ENCODE measurements around the gene LBX2.

Gene LBX2

GRCh38 chr2:74525717-74526648 lies 26.6 kb upstream of the LBX2 start, which contains the start of gene DQX1:
Gene DQX1 (minus strand): TSS chr2:74526231. CDS start chr2:74525729, 502 bp downstream.
- DNase-seq: peak; percentile 40

DNA sequence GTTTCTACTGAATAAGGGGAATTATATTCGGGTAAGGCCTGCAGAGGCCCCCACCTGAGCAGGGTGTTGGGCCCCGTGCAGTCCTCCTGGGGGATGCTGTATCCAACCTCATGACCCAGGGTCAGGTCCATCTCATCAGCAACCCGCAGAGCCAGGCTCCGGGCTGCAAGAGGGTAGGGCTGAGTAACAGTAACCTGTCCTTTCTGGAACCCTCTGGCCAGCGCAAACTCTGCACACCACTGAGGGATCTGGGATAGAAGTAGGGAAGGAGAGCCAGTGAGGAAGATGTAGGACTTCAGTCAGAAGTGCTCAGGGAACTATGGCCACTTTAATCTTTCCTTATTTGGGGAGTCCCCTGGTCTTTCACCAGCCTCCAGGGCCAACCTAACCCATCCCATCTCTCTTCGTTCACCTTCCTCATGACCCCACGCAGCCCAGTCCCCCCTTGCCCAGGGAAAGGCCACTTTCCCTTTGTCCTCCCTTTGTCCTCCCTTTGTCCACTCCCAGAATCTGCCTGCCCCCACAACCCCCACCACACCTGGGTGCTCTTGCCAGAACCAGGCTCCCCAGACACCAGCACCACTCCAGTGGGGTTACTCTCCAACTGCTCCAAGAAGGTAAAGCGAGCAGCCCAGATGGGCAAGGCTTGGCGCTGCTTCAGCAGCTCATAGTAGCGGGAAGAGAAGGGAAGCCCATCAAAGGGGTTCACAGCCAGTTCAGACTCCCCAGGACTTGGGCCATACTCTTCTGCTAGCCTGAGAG lies 25.7 kb upstream of the LBX2 start:
- DNase-seq: no peak

- DNase-seq: no peak
Observed at GRCh38 chr2:74524005-74524404, 24.6 kb upstream of the LBX2 start.

GRCh38 chr2:74522516-74522915 lies 23.1 kb upstream of the LBX2 start:
- DNase-seq: no peak

- DNase-seq: no peak
Observed at GRCh38 chr2:74516650-74517049, 17.2 kb upstream of the LBX2 start.

GRCh38 chr2:74515981-74516633 lies 16.7 kb upstream of the LBX2 start:
- DNase-seq: no peak

DNA sequence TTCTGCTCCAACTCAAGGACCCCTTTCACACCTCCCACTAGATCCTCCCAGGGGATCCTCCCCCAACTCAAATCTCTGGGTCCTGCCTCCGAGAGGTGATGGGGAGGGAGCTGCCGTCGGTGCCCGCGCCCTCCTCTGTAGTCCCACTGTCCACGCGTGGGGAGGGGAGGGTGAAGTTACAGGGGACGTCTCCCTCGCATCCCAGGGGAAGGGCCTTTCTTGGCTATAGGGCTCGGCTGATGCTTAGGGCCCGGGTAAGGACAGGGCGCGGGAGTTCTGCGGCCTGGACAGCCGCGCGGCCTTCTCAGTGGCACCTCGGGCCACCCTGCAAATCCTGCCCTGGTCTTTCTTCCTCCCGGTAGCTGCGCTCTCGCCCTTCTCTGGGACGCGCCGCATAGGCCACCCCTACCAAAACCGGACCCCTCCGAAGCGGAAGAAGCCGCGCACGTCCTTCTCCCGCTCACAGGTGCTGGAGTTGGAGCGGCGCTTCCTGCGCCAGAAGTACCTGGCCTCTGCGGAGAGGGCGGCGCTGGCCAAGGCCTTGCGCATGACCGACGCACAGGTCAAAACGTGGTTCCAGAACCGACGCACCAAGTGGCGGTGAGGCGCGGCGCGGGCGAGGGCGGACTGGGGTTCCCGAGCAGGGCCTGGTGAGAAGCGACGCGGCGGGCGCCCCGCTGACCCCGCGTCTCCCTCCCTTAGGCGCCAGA lies 16.0 kb upstream of the LBX2 start:
- no peak for DNase-seq

GRCh38 chr2:74514368-74515270 lies 15.2 kb upstream of the LBX2 start, which contains the start of gene TLX2:
Gene TLX2 (plus strand): TSS chr2:74514450. CDS start chr2:74514807, 357 bp downstream.
- no peak for DNase-seq

DNA sequence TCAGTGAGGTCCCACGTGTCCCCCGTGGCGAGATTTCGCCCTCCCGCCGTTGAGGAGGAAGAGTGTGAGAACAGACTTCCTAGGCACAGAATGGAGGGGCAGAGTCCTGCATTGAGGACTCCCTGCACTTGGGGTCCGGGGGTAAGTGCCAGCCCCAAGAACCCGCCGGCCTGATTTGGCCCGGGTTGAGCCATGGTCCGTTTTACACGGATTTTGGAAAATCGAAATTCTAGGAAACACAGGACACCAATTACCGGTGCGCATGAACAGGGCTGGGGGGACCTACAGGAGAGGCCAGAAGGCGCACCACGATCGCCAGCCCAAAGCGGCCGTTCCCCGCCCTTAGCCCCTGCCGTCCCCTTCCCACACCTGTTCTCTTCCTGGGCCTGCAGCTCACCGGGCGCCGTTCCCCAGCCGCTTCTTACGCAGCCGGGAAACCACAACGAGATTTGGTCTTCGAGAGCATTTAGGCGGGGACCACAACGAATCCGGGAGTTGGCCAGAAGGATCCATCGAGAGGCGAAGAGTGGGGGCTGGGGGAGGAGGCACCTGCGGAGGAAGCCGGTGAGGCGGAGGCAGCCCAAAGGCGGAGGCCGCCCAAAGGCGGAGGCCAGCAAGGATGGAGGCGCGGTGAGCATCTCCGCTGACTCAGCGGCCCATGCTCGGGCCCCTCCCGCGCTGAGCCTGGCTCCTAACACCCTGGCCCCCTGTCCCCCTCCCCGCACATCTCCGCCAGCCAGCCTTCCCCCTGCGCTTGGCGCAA lies 14.4 kb upstream of the LBX2 start:
- peak; percentile 58 for DNase-seq

GRCh38 chr2:74512744-74513604 lies 13.6 kb upstream of the LBX2 start:
- no peak for DNase-seq

DNA sequence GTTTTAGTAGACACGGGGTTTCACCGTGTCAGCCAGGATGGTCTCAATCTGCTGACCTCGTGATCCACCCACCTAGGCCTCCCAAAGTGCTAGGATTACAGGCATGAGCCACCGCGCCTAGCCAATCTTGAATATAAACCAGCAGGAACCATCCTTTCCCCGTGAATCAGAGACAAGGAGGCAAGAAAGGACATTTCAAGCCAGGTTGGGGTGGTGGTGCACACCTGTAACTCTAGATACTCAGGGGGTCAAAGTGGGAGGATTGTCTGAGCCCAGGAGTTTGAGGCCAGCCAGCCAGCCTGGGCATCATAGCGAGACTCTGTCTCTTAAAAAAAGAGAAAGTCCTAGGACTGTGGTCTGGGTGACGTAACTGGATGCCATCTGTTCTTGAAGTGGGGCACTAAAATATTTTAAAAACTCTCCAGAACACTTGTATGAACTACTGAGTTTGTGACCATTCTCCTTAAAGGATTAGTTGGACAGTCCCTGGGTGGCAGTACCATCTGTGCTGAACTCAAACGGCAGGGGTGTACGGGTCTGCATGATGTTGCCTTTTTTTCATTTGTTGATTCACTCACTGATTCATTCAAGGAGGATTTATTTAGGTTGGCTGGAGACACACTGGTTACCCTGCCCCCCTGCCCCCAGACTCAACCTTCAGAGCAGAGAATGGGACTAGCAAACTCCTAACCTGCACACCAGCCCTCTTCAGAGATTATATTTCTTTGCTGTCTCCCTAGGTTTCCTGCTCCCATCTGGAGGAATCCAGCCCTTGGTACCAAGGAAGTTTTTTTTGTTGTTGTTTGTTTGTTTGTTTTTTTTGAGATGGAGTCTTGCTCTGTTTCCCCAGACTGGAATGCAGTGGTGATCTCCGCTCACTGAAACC lies 11.9 kb upstream of the LBX2 start:
- DNase-seq: no peak

- no peak for DNase-seq
Observed at GRCh38 chr2:74510272-74510671, 10.9 kb upstream of the LBX2 start.

- peak; percentile 48 for DNase-seq
Observed at GRCh38 chr2:74507926-74508520, 8.6 kb upstream of the LBX2 start.

DNA sequence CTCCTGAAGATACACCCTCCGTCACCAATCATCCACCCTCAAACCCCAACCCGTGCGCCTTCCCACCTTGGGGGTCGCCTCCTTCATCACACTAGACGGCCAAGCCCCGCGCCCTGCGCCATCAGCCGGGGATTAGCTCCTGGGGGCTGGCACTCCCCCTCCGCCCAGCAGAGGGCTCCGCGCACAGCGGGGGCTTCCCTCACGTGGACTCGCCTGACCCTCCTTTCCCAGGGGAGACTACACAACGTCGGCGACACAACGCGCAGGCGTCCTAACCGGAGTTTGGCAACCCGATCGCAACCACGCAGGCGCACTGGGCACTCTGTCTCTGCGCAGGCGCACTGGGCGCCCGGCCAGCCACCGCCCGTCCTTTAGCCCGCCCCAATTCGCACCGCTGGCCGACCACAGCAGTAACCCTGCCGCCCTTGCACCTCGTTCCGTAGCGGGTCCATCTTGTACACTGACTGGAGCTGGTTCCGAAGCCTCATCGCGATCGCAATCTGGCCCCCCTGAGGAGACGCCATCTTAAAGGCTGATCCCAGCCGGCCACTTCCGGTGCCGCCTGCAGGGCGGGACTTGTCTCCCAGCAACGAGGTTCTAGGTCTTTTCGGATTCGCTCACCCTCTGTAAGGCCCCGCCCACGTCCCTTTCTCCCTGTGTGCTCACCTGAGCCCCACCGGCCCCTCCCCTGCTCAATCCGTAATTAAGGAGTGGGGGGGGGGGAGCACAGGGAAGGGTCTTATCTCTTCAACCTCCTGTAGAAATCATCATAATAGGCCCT lies 7.9 kb upstream of the LBX2 start, which contains the start of gene PCGF1:
TSS of gene PCGF1 (minus strand) at position 551 of the 781 bp plus-strand sequence. CDS start at position 524, 27 bp downstream.
- DNase-seq: peak; percentile 98

DNA sequence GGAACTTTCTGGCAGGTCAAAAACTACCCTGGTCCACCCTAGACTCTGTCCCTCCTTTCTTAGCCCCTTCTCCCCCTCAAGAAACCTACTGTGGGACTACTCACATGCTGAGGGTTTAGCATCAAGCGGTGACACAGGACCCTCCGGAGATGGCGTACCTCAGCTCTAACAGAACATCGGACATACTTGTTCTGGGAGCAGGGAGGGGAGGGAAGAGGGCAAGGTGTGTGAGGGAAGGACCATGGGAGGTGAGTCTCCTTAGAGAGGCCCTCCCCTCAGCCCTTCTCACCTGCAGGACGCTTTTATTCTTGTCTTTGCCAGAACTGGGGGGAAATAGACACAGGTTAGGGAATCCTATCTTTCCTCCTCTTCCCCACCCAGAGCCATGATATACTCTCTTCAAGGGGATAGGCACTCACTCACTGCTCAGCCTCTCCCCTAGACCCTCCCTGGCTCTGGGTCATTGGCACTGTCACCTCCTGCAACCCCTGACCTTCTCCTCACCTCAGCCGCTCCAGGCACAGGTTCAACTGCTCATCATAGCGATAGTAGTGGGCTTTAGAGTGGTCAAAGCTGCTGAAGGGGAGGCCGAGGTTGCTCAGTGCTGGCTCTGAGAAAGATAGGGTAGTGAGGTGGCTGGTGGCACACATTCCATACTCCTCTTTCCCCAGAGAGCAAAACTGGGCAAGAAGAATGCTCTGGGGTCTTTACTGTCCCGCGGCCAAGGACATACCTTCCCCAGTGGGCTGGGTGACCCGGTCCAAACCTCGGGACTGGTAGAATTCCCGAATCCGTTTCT lies 6.2 kb upstream of the LBX2 start:
- no peak for DNase-seq

GRCh38 chr2:74504591-74504990 lies 5.2 kb upstream of the LBX2 start:
- no peak for DNase-seq

Measured in RPMI8226 (cell line).